Sigmoid colon (tissue), 7 donors: ENCODE data around the gene ASAP3. TPM values are rescaled to one million over a fixed set of nuclear protein-coding genes. Genes with fewer than 3 reads are reported as not detected.

Source experiments
- DNase-seq: peaks from one replicate; pipeline ENCODE4 v3.0.0-alpha.2; 2019
- H3K27ac ChIP-seq, 4 donors: fragments of 200-600 bp; sonication (generic); one replicate each; pipeline ENCODE4 v1.5.1; 2016 to 2019; ENCODE audit warnings: mild to moderate bottlenecking in 1 of 4
- H3K27me3 ChIP-seq, 3 donors: fragments of 200-600 bp; sonication (generic); one replicate each; pipeline ENCODE4 v1.5.1; 2019; ENCODE audit warnings: mild to moderate bottlenecking in 1 of 3
- H3K36me3 ChIP-seq, 4 donors: fragments of 200-600 bp; sonication (generic); one replicate each; pipeline ENCODE4 v1.5.1; 2016 to 2019
- H3K4me1 ChIP-seq, 4 donors: fragments of 200-600 bp; sonication (generic); one replicate each; pipeline ENCODE4 v1.5.1; 2017 to 2019
- H3K4me3 ChIP-seq, 4 donors: fragments of 200-600 bp; sonication (generic); one replicate each; pipeline ENCODE4 v1.5.1; 2017 to 2019; ENCODE audit warnings: mild to moderate bottlenecking in 2 of 4, moderate library complexity in 1 of 4
- H3K9me3 ChIP-seq, 4 donors: fragments of 200-600 bp in 3 of 4; sonication (generic) in 3 of 4; one replicate each; pipeline versions ENCODE4 v1.5.1 to v1.6.1; 2013 to 2019
- EP300 ChIP-seq, 4 donors: sonication (generic); formaldehyde crosslinking; IDR thresholded peaks; one replicate each; pipeline ENCODE4 v1.6.1; 2017; ENCODE audit warnings: antibody characterized with exemption in 4 of 4
- POLR2A ChIP-seq, 2 donors: fragments of 450-650 bp; IDR thresholded peaks; one replicate each; pipeline ENCODE4 v1.6.1; 2016; ENCODE audit warnings: antibody characterized with exemption in 2 of 2, mild to moderate bottlenecking in 2 of 2, moderate library complexity in 2 of 2
- POLR2AphosphoS5 ChIP-seq, 4 donors: sonication (generic); formaldehyde crosslinking; IDR thresholded peaks; one replicate each; pipeline ENCODE4 v1.6.1; 2017; ENCODE audit warnings: antibody characterized with exemption in 4 of 4
- WGBS, 2 donors: extraction: QIAGEN DNeasy Blood & Tissue Kit; methylation state at CpG; one replicate each; pipeline ENCODE4 v1.1.7; 2013; 5-methylcytosine and 5-hydroxymethylcytosine counted together
- intact Hi-C: fragments of 100-400 bp; cut with DNase I; formaldehyde crosslinking; loops from one replicate; pipeline ENCODE4 v1.15.1; 2023
- polyA plus RNA-seq, 3 donors: library from polyadenylated mRNA; stranded (reverse); fragments of 200-250 nt; gene quantifications; one replicate each; pipeline ENCODE4 v1.2.3, GENCODE V29; 2013
- total RNA-seq, 4 donors: library from RNA; depleted of rRNA; stranded (reverse); fragments of >200 nt; gene quantifications; one replicate each; pipeline ENCODE4 v1.1.0, GENCODE V29; 2016
- TF ChIP-seq, protein P1 (sequence below), 4 experiments: fragments of 450-650 bp in 3 of 4; fragments of 200-600 bp in 1 of 4; IDR thresholded peaks; one replicate each; pipeline ENCODE4 v1.5.1; 2016 to 2019; ENCODE audit warnings: antibody characterized with exemption in 4 of 4, mild to moderate bottlenecking in 3 of 4, moderate library complexity in 2 of 4
- donor health status: healthy with polysubstance abuse.
- donor health status: Bipolar disorder and iron deficiency.
- donor health status: healthy.

ASAP3 gene
- total and polyA plus RNA-seq, 7 donors, result 20.6 to 51.0 (median 22.5) TPM

DNA sequence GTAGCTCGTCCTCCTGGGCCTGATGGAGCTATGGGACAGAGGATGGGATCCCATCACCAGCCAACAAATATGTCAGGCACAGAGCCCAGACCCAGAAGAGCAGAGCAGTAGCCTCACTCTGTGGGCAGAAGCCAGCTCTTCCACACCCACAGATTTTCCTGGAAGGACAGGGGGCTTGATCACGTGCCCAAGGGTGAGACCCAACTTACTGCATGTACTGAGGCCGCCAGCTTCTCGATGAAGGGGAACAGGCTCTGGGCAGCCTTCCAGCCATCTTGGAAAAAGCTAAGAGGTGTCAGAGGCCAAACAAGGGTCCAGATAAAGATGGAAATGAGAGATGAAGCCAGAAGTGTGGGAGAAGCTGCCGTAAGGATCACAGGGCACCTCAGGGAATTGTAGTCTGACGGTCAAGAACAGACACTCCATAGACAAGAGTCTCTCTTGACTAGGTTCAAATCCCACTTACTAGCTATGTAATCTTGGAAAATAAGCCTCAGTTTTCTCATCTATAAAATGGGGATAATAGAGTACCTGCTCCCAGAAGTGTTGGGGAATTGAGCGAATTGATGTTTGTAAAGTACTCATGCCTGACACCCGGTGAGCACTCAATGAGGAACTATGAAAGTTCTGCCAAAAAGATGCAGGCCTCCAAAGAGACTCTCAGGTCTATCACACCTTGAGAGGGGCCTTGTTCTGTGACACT lies 42.4 kb downstream of the ASAP3 start:
- DNase-seq, result no peak
- H3K27me3 ChIP-seq, result no peaks in the 10 kb centered on the region
- H3K27ac ChIP-seq, result no peak overlapping the region
- peaks cover 0 to 44% (median 18%) of the 10 kb centered on the region in 4 donors for H3K36me3 ChIP-seq
- H3K9me3 ChIP-seq, result no peaks in the 10 kb centered on the region
- intact Hi-C loops, result no loop called here
- H3K4me1 ChIP-seq, result no peaks in the 10 kb centered on the region
- WGBS, 2 donors, result 91 to 94% methylated on average over 8 of the region's 8 CpGs
- TF ChIP-seq POLR2A (IDR thresholded peaks at IDR 0.05) (no peak), POLR2AphosphoS5 (IDR thresholded peaks at IDR 0.05) (no peak), EP300 (IDR thresholded peaks at IDR 0.05) (no peak)
- TF ChIP-seq, protein P1, sequence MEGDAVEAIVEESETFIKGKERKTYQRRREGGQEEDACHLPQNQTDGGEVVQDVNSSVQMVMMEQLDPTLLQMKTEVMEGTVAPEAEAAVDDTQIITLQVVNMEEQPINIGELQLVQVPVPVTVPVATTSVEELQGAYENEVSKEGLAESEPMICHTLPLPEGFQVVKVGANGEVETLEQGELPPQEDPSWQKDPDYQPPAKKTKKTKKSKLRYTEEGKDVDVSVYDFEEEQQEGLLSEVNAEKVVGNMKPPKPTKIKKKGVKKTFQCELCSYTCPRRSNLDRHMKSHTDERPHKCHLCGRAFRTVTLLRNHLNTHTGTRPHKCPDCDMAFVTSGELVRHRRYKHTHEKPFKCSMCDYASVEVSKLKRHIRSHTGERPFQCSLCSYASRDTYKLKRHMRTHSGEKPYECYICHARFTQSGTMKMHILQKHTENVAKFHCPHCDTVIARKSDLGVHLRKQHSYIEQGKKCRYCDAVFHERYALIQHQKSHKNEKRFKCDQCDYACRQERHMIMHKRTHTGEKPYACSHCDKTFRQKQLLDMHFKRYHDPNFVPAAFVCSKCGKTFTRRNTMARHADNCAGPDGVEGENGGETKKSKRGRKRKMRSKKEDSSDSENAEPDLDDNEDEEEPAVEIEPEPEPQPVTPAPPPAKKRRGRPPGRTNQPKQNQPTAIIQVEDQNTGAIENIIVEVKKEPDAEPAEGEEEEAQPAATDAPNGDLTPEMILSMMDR (IDR thresholded peaks at IDR 0.05), result no peak
- no peak overlapping the region for H3K4me3 ChIP-seq

DNA sequence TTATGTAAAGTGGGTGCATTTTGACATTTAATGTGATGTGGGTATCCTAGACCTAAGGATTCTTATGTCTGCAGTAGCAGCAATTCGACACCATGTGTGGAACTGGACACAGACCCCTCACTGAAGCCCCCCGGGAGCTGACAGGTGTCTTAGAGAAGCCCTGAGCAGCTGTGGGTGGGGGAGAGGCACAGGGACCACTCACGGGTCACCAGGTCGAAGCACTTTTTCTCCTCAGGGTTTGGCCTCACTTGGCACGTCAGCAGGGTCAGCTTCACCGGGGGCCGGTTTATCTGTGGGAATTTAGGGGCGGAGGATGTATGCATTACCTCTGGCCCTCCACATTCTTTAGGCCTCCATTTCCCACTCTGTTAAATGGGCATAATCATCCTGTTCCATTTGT lies 45.4 kb downstream of the ASAP3 start:
- intact Hi-C loops, result no loop called here
- no peaks in the 10 kb centered on the region for H3K9me3 ChIP-seq
- H3K4me3 ChIP-seq, result no peak overlapping the region
- WGBS, 2 donors, result 94 to 95% methylated on average over 8 of the region's 8 CpGs
- no peak overlapping the region for H3K27ac ChIP-seq
- peaks cover 5 to 67% (median 36%) of the 10 kb centered on the region in 4 donors for H3K36me3 ChIP-seq
- no peak for DNase-seq
- TF ChIP-seq POLR2A (IDR thresholded peaks at IDR 0.05), result no peak
- TF ChIP-seq EP300 (IDR thresholded peaks at IDR 0.05), result no peak
- TF ChIP-seq POLR2AphosphoS5 (IDR thresholded peaks at IDR 0.05), result no peak
- TF ChIP-seq, protein P1 (IDR thresholded peaks at IDR 0.05), result no peak
- no peaks in the 10 kb centered on the region for H3K4me1 ChIP-seq
- no peaks in the 10 kb centered on the region for H3K27me3 ChIP-seq

DNA sequence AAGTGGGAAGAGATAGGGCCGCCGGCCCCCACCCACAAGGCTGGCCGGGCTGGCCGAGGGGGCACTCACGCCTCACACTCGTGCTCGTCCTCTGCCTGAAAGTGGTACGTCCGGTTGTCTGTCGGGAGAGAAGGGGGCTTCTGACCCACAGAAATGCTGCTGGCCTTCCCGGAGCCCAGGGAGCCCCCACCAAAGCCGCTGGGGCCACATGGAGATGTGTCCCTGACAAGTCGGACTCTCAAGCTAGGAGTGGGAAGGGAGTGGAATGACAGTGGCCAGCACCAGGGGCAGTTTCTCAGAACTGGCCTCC lies 46.7 kb downstream of the ASAP3 start:
- no peaks in the 10 kb centered on the region for H3K27me3 ChIP-seq
- no peak for DNase-seq
- intact Hi-C loops, result no loop called here
- H3K4me3 ChIP-seq, result no peak overlapping the region
- H3K36me3 ChIP-seq, result peaks cover 5 to 77% (median 43%) of the 10 kb centered on the region in 4 donors
- TF ChIP-seq POLR2AphosphoS5 (IDR thresholded peaks at IDR 0.05), result no peak
- TF ChIP-seq EP300 (IDR thresholded peaks at IDR 0.05), result no peak
- TF ChIP-seq, protein P1 (IDR thresholded peaks at IDR 0.05), result no peak
- TF ChIP-seq POLR2A (IDR thresholded peaks at IDR 0.05), result no peak
- H3K4me1 ChIP-seq, result no peaks in the 10 kb centered on the region
- 90 to 91% methylated on average over 13 of the region's 13 CpGs for WGBS, 2 donors
- H3K9me3 ChIP-seq, result no peaks in the 10 kb centered on the region
- H3K27ac ChIP-seq, result no peak overlapping the region

DNA sequence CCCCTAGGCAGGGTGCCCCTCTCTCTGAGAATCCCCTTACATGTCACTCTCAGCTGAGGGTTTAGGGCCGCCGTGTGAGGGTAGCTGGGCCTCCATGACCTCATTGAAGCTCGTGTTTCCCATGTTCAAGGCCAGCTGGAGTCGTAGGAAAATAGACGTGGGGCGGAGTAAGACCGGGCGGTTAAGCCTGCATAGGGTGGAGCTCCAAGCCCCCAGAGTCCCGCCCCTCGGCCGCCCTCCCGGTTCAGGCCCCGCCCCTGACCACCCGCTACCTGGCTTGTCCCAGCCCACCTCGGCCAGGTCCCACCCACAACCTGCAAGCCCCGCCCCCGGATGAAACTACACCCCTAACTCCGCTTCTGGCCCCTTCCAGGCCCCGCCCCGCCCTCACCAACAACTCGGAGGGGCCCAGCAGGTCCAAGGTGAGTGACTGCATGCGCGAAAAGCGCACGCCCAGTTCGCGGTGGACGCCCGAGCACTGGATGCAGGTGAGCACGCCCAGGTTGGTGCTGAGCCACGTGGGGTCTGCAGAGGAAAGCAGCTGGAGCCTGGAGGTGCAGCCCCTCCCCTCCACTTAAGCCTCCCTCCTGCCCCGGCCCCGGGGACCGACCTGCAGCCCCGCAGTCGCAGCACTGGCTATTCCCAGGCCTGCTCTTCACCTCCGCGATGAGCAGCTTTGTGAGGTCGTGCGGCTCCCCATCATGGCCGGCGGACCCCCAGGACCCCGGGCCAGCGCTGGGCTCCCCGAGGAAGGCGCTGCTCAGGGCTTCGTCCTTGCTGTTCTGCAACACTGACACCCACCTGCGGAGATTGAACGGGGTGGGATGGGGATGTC lies 47.2 kb downstream of the ASAP3 start:
- H3K36me3 ChIP-seq, result peaks cover 5 to 77% (median 43%) of the 10 kb centered on the region in 4 donors
- 34 to 60% methylated on average over 49 of the region's 49 CpGs for WGBS, 2 donors
- no peak for DNase-seq

More for the DNA sequence above, 47.2 kb downstream of the ASAP3 start:
- H3K4me3 ChIP-seq, result no peak overlapping the region
- no peaks in the 10 kb centered on the region for H3K9me3 ChIP-seq
- TF ChIP-seq EP300 (IDR thresholded peaks at IDR 0.05), result no peak
- no peak for TF ChIP-seq POLR2A (IDR thresholded peaks at IDR 0.05)
- TF ChIP-seq, protein P1 (IDR thresholded peaks at IDR 0.05), result no peak
- no peak for TF ChIP-seq POLR2AphosphoS5 (IDR thresholded peaks at IDR 0.05)
- no peaks in the 10 kb centered on the region for H3K4me1 ChIP-seq
- intact Hi-C loops, result no loop called here
- H3K27ac ChIP-seq, result no peak overlapping the region
- H3K27me3 ChIP-seq, result no peaks in the 10 kb centered on the region
